ENCODE data around the gene DCXR. TPM values are rescaled to one million over a fixed set of nuclear protein-coding genes. Genes with fewer than 3 reads are reported as not detected.

Gene DCXR
- total and polyA plus RNA-seq, 2 of the 13 experiments (the other 11 are each of a cell fraction or from before 2014, with no cell fraction given), result 287 to 311 TPM

- TF ChIP-seq ZNF281 (CRISPR knock-in tag; IDR thresholded peaks at IDR 0.05; ENCODE audit: borderline replicate concordance), result peak; percentile 86; the same call in 1 of the 2 replicates
- TF ChIP-seq ZSCAN25 (CRISPR knock-in tag; IDR thresholded peaks at IDR 0.05), result peak; percentile 75; the same call in 1 of the 2 replicates
- peak; percentile 73 for TF ChIP-seq RXRA (CRISPR knock-in tag; IDR thresholded peaks at IDR 0.05)
- peak; percentile 96 for TF ChIP-seq PAXIP1 (CRISPR knock-in tag; conservative IDR thresholded peaks at IDR 0.05)
- TF ChIP-seq NR0B2 (CRISPR knock-in tag; IDR thresholded peaks at IDR 0.05), result 0 out of 2 replicates have a peak, but pooled peaks have one; percentile 13
- peak; percentile 51; the same call in 1 of the 2 replicates for TF ChIP-seq NR2F6 (IDR thresholded peaks at IDR 0.05)
- peak; percentile 48; the same call in 1 of the 2 replicates for TF ChIP-seq NR2F6 (CRISPR knock-in tag; IDR thresholded peaks at IDR 0.05)
- peak; percentile 59 for TF ChIP-seq ASH2L (IDR thresholded peaks at IDR 0.05; ENCODE audit: insufficient read length, low read depth, low read length)
- peak; percentile 76 for TF ChIP-seq KDM4B (CRISPR knock-in tag; IDR thresholded peaks at IDR 0.05)
- TF ChIP-seq XRCC5 (optimal IDR thresholded peaks at IDR 0.05; ENCODE audit: low read length), result peak; percentile 52
- peak; percentile 67 for TF ChIP-seq ZNF296 (CRISPR knock-in tag; conservative IDR thresholded peaks at IDR 0.05)
- TF ChIP-seq ZBTB37 (CRISPR knock-in tag; IDR thresholded peaks at IDR 0.05), result 0 out of 2 replicates have a peak, but pooled peaks have one; percentile 15
- peak; percentile 6 for TF ChIP-seq SKI (IDR thresholded peaks at IDR 0.05; ENCODE audit: partially characterized antibody)
- peak in 1 of 2 experiments; percentile 14; a peak in 1 of 4 replicates for TF ChIP-seq EP300 (IDR thresholded peaks at IDR 0.05; ENCODE audit: low read depth in 2 of 2, low read length in 2 of 2)
- no peak for TF ChIP-seq EP300 (CRISPR knock-in tag; IDR thresholded peaks at IDR 0.05; ENCODE audit: borderline replicate concordance)
- peak; percentile 80; the same call in 1 of the 2 replicates for TF ChIP-seq PITX1 (CRISPR knock-in tag; IDR thresholded peaks at IDR 0.05)
- no peak for TF ChIP-seq ATF6 (CRISPR knock-in tag; conservative IDR thresholded peaks at IDR 0.05)
- TF ChIP-seq FOXA3 (CRISPR knock-in tag; IDR thresholded peaks at IDR 0.05), result peak; percentile 42; the same call in 1 of the 2 replicates
Observed at GRCh38 chr17:82056729-82057621, 19.5 kb upstream of the DCXR start (continued).
